Measurements from ENCODE around the gene PPARGC1A. TPM values are rescaled to one million over a fixed set of nuclear protein-coding genes. Genes with fewer than 3 reads are reported as not detected.

Gene PPARGC1A
- total RNA-seq, 6 donors from 2014 or later: 4.6 to 16.8 (median 11.8) TPM

GRCh38 chr4:23894021-23894420, 4.2 kb upstream of the PPARGC1A start:
- no peak overlapping the region for H3K4me3 ChIP-seq

GRCh38 chr4:23891064-23891421, 1.2 kb upstream of the PPARGC1A start:
- peak overlapping the region; percentile 19 to 76 (median 67) for H3K27ac ChIP-seq
- H3K36me3 ChIP-seq: no peaks in the 10 kb centered on the region
- peaks cover 0 to 20% (median 3%) of the 10 kb centered on the region in 4 donors for H3K4me1 ChIP-seq
- ATAC-seq (ENCODE audit: low FRiP score in 2 of 2) (no peak), DNase-seq (no peak)
- no peak for TF ChIP-seq POLR2A (IDR thresholded peaks at IDR 0.05)
- TF ChIP-seq CTCF (IDR thresholded peaks at IDR 0.05): no peak
- TF ChIP-seq POLR2AphosphoS5 (IDR thresholded peaks at IDR 0.05): no peak
- TF ChIP-seq EP300 (IDR thresholded peaks at IDR 0.05): no peak
- no peaks in the 10 kb centered on the region for H3K27me3 ChIP-seq
- peak overlapping the region in 3 of 4 donors; percentile 43 to 54 (median 49) for H3K4me3 ChIP-seq
- WGBS, 2 donors: 42 to 43% methylated on average over 1 of the region's 1 CpG
- no peaks in the 10 kb centered on the region for H3K9me3 ChIP-seq

More at GRCh38 chr4:23894021-23894420, 4.2 kb upstream of the PPARGC1A start:
- WGBS, 2 donors: 72 to 82% methylated on average over 2 of the region's 2 CpGs
- TF ChIP-seq EP300 (IDR thresholded peaks at IDR 0.05) (no peak), POLR2AphosphoS5 (IDR thresholded peaks at IDR 0.05) (no peak), POLR2A (IDR thresholded peaks at IDR 0.05) (no peak), CTCF (IDR thresholded peaks at IDR 0.05) (no peak)
- Histone ChIP-seq H3K36me3 (no peaks in the 10 kb centered on the region), H3K27me3 (no peaks in the 10 kb centered on the region), H3K9me3 (no peaks in the 10 kb centered on the region), H3K4me1 (peaks cover 0 to 14% (median 3%) of the 10 kb centered on the region in 4 donors), H3K27ac (no peak overlapping the region)
- ATAC-seq (ENCODE audit: low FRiP score in 2 of 2) (no peak), DNase-seq (no peak)

- TF ChIP-seq CTCF (IDR thresholded peaks at IDR 0.05): no peak
- TF ChIP-seq EP300 (IDR thresholded peaks at IDR 0.05): no peak
- TF ChIP-seq POLR2A (IDR thresholded peaks at IDR 0.05): no peak
- TF ChIP-seq POLR2AphosphoS5 (IDR thresholded peaks at IDR 0.05): no peak
- Histone ChIP-seq H3K4me3 (peak overlapping the region in 3 of 4 donors; percentile 43 to 54 (median 49)), H3K36me3 (no peaks in the 10 kb centered on the region), H3K4me1 (peaks cover 0 to 20% (median 3%) of the 10 kb centered on the region in 4 donors), H3K9me3 (no peaks in the 10 kb centered on the region), H3K27ac (peak overlapping the region; percentile 64 to 76 (median 68)), H3K27me3 (no peaks in the 10 kb centered on the region)
- DNase-seq: no peak
- peak in 1 of 2 donors; percentile 31 for ATAC-seq (ENCODE audit: low FRiP score in 2 of 2)
- WGBS, 2 donors: 10 to 14% methylated on average over 9 of the region's 9 CpGs
Measured at GRCh38 chr4:23890369-23891063, 669 bp upstream of the PPARGC1A start.

- no peaks in the 10 kb centered on the region for H3K9me3 ChIP-seq
- ATAC-seq (ENCODE audit: low FRiP score in 2 of 2): no peak
- TF ChIP-seq CTCF (IDR thresholded peaks at IDR 0.05) (no peak), POLR2AphosphoS5 (IDR thresholded peaks at IDR 0.05) (no peak), EP300 (IDR thresholded peaks at IDR 0.05) (no peak), POLR2A (IDR thresholded peaks at IDR 0.05) (no peak)
- peak overlapping the region; percentile 64 to 76 (median 68) for H3K27ac ChIP-seq
- no peak for DNase-seq
- H3K4me3 ChIP-seq: peak overlapping the region; percentile 16 to 54 (median 46)
- H3K4me1 ChIP-seq: peaks cover 0 to 20% (median 4%) of the 10 kb centered on the region in 4 donors
- H3K27me3 ChIP-seq: no peaks in the 10 kb centered on the region
- WGBS, 2 donors: 1 to 11% methylated on average over 3 of the region's 3 CpGs
- no peaks in the 10 kb centered on the region for H3K36me3 ChIP-seq
Measured at GRCh38 chr4:23889391-23889790, 456 bp downstream of the PPARGC1A start.
